ENCODE data around the gene KRTAP2-2.

GRCh38 chr17:41067281-41067680 is 12.3 kb upstream of the KRTAP2-2 start:
- TF ChIP-seq EZH2 (IDR thresholded peaks at IDR 0.05) (no peak), CTCF (IDR thresholded peaks at IDR 0.05) (no peak)

All from neural progenitor cell (in vitro differentiated cells).